RPMI8226 (cell line): Measurements from ENCODE around the gene SPG7.

Experiments used
- DNase-seq: peaks from one replicate; pipeline ENCODE4 v3.0.0-alpha.2; 2015

The SPG7 gene

DNA sequence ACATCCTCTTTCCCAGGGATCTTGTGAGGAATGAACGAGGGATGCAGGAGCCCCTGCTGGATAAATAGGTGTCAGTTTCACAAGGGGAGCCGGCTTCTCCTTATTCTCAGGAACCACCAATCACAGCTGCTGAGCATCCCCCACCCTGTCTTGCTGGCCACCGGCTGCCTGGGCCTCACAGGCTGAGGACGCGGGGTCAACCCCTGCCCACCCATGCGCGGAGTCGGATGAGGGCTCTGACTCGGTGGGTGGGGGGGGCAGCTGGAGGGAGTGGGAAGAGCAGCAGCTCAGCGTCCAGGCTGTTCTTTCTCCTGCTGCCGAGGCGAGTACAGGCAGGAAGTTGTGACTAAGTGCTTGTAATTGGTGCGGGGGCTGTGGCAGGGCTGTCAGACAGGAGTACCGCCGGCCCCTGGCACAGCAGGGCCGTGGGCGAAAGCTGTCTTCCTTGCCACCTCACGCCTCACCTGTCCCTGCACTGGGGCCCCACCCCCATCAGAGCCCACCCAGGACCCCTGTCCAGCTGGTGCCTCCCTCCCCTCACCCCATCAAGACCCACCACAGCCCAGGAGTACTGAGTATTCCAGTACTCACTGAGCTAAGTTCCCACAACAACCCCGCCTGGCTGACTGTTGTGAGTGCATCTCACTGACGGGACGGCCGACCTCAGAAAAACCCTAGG, 94.2 kb downstream of the SPG7 start:
- no peak for DNase-seq

- no peak for DNase-seq
These were observed 94.9 kb downstream of the SPG7 start for GRCh38 chr16:89602952-89603590.

GRCh38 chr16:89604764-89605163, 96.6 kb downstream of the SPG7 start:
- DNase-seq: no peak

DNA sequence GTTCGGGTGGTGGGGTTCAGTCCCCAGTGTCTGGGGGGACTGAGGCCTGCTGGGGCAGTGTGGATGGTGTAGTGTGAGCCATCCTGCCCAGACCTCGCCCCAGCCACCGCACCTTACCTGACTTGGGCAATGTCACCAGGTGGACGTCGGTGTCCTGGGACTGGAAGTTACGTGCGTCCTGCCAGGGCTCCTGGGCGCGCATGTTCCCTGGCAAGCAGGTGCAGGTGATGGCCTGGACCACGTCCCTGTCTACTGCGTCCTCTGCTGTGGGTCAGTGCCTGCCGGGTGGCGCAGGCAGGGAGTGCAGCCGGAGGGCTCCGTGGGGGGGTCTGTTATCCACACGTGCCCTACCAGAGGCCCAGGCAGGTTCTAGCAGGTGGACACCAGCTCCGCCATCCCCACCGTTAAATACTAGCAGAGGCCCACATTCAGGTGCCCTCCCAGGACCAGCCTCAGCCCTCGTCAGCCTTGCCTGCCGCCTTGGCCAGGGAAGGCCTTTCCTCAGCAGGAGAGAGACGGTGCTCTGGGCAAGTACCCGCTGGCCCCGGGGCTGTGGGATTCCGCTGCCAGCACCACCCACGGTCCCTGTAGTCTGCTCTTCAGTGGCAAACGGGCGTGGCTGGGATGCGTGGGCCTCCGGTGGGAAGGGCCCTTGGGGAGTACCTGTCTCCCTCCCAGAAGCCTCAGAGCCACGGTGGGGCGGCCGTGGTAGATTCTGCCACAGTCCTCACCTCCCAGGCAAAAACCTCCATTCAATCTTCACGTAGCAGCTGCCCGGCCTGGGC, 97.2 kb downstream of the SPG7 start:
- no peak for DNase-seq

GRCh38 chr16:89606006-89606405, 97.8 kb downstream of the SPG7 start:
- peak; percentile 77 for DNase-seq
